CD4-positive, alpha-beta T cell treated with Interleukin-21 for 1 hour (primary cell): ENCODE measurements around the gene TMEM270.
"Not testable (repeated sequence)": the region's sequence is repeated elsewhere in the genome, so short reads cannot be mapped to it uniquely, and the experiment has no call there.

Source experiments
- DNase-seq: peaks from one replicate; pipeline ENCODE4 v3.0.0-alpha.2; 2020

The TMEM270 gene

GRCh38 chr7:73833251-73833919, 27.6 kb upstream of the TMEM270 start:
- no peak for DNase-seq

DNA sequence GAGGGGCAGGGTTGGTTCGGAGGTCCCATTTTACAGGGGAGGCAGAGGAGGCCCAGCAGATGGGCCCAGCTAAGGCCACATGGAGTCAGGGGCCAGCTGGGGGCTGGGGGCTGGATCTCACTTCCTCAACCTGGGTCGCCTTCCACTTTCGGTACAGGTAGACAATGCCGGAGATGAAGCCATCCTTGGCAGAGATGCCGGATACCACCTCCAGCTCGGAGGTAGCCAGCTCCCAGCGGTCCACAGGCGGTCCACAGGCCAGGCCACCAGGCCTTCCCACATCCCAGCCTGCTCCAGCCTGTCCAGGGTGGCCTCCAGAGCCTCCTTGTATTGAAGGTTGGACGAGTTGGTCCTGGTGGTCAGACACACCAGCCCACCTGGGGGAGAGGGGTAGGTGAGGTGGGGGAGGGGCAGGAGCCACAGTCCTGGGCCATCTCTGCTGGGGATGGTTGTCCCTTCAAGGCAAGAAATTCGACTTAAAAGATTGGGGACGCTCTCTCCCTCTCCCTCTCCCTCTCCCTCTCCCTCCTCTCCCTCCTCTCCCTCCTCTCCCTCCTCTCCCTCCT, 26.2 kb upstream of the TMEM270 start:
- DNase-seq, result no peak

- DNase-seq, result not testable (repeated sequence)
These were observed 23.8 kb upstream of the TMEM270 start for GRCh38 chr7:73837167-73837566.

- DNase-seq, result no peak
These were observed 22.3 kb upstream of the TMEM270 start for GRCh38 chr7:73838642-73839041.

- no peak for DNase-seq
These were observed 21.7 kb upstream of the TMEM270 start for GRCh38 chr7:73839290-73839689.

DNA sequence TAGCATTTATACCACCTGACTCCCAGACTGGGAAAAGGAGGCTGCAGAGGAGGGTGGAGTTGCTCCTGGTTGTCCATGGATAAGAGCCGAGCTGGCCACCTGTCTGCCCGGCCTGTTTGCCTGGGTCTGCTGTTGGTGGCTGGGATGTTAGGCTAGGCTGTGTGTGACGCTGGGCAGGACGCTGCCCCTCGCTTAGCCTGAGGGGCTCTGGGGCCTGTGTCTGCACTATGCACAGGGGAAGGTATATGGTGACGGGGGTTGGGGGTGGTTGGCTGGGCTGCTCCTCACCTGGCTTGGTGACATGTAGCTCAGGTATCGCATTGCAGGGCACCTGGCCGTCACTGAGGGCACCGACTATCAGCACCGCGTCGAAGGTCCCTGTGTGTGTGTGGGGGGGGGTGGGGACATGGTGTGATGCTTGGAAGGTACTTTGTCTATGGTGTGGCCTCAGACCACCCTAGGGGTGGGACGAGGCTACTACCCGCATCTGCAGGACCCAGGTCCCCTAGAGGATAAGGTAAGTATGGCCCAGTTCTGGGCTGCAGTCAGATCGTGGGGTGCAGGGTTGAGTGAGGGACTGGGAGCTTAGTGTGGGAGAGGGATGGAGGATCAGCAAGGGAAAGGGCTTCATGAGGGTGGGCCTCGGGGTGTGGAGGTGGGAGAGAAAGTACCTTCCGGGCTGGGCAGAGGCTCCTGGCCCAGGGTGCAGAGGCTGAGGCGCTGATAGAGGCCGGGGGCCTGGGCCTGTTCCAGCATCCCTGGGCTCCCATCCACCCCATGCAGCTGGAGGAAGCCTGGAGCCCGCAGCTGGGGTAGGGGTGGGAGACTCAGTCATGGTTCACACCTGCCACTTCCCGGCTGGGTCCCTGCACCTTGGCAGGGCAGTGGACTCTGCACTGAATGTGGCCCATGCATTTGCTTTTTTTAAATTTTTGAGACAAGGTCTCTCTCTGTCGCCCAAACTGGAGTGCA, 20.9 kb upstream of the TMEM270 start:
- no peak for DNase-seq

GRCh38 chr7:73840715-73841379, 20.1 kb upstream of the TMEM270 start:
- no peak for DNase-seq

GRCh38 chr7:73841689-73842066, 19.3 kb upstream of the TMEM270 start:
- no peak for DNase-seq

GRCh38 chr7:73842067-73842976, 18.6 kb upstream of the TMEM270 start, which contains the start of gene METTL27:
TSS of gene METTL27 (minus strand) at chr7:73842516. CDS start at chr7:73842140, 376 bp downstream.
- peak; percentile 92 for DNase-seq

DNA sequence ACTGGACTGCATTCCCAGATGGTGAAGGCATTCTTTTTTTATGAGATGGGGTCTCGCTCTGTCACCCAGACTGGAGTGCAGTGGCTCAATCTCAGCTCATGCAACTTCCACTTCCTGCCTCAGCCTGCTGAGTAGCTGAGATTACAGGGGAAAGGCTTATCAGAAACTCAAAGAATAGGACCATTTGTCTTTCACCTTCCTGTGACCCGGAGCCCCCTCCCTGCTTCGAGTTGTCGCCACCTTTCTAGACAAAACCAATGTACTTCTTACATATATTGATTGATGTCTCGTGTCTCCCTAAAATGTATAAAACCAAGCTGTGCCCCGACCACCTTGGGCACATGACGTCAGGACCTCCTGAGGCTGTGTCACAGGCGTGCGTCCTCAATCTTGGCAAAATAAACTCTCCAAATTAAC, 16.8 kb upstream of the TMEM270 start:
- no peak for DNase-seq

DNA sequence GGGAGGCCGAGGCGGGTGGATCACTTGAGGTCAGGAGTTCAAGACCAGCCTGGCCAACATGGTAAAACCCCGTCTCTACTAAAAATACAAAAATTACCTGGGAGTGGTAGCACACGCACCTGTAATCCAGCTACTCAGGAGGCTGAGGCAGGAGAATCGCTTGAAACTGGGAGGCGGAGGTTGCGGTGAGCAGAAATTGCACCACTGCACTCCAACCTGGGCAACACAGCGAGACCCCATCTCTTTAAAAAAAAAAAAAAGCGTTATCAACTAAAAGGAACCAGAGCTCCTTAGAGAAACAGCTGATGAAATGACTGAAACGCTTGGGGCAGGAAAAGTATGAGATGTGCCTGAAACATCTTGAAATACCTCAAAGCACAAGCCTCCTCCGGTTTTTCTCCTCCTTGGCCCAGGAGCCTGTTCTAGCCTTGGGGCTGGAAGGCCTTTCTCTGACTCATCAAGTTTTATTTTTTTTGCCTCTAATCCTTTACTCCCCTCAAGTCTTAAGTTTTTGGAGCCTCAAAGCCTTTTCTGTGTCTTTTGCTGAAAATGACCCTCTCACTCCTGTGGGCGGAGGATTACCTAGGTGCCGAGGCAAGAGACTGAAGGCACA, 16.0 kb upstream of the TMEM270 start:
- no peak for DNase-seq

GRCh38 chr7:73845701-73846195, 15.2 kb upstream of the TMEM270 start:
- DNase-seq, result not testable (repeated sequence)

- DNase-seq, result no peak
These were observed 12.8 kb upstream of the TMEM270 start for GRCh38 chr7:73847941-73848723.

DNA sequence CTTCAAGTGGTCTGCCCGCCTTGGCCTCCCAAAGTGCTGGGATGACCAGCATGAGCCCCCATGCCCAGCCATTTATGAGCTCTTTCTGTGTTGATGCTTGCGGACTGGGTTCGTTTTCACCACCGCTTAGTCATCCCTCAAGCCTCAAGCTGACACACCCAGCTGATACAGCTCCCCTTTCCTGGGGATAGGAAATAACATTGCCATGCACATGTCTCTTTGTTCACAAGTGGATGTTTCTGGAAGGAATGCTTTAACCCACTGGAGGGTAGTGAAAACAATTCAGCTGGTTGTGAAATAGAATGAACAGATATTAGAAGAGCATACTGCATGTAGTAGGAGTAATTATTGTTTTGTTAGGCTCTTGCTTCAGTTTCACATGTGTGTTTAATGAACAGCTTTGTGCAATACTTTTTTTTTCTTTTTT, 10.2 kb upstream of the TMEM270 start:
- DNase-seq, result no peak

DNA sequence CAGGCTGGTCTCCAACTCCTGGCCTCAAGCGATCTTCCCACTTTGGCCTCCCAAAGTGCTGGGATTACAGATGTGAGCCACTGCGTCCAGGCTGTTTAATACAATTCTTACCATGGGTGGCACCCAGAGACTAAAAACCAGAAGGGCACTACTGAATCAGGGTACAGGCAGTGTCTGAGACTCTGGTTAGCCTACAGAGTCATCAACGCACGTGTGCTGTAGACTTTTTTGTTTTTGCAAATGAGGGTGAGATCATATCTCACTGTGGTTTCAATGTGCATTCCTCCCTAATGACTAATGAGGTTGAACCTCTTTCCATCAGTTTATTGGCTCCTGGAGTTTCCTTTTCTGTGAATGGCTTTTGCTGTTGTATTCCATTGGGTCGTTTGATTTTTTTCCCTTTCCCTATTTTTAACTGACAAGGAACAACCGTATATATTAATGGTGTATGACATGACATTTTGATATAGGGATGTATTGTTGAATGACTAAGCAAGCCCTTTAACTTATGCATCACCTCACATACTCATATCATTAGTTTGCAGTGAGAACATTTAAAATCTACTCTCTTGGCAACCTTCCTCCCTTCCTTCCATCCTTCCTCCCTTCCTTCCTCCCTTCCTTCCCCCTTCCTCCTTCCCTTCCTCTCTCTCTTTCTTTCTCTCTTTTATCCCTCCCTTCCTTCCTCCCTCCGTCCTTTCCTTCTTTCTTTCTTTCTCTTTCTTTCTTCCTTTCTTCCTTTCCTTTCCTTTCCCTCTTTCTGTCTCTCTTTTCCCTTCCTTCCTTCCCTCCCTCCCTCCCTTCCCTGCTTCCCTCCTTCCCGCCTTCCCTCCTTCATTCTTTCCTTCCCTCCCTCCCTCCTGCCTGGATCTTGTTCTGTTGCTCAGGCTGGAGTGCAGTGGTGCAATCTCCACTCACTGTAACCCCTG, 9.3 kb upstream of the TMEM270 start:
- DNase-seq, result peak; percentile 18

GRCh38 chr7:73852500-73852899, 8.5 kb upstream of the TMEM270 start:
- no peak for DNase-seq

GRCh38 chr7:73856941-73857340, 4.0 kb upstream of the TMEM270 start:
- no peak for DNase-seq

GRCh38 chr7:73858807-73859206, 2.2 kb upstream of the TMEM270 start:
- DNase-seq, result no peak

DNA sequence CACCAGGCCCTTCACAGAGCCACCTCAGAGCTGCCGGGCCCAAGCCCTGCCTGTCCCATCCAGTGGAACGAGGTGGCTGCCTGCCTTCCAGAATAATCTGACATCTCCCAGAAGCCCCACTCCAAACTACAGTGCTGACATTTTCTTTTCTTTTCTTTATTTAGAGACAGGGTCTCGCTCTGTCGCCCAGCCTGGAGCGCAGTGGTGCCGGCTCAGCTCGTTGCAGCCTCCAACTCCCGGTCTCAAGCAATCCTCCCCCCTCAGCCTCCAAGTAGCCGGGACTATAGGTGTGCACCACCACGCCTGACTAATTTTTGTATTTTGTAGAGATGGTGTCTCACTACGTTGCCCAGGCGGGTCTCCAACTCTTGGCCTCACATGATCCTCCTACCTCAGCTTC, 346 bp downstream of the TMEM270 start:
- DNase-seq, result no peak
